K562 treated with DMSO at 1 percent for 4 hours (cell line): ENCODE results near the gene PPP3R2. TPM values are rescaled to one million over a fixed set of nuclear protein-coding genes. Genes with fewer than 3 reads are reported as not detected.

ENCODE experiments used
- total RNA-seq: library from RNA; unstranded; fragments of 300-600 nt; gene quantifications from 2 replicates; pipeline ENCODE4 v1.2.3, GENCODE V29; 2022; ENCODE audit not compliant: insufficient read depth

The PPP3R2 gene
- total RNA-seq = not detected in 2 replicates

GRCh38 chr9:101594796-101595195 is at the start of gene PPP3R2:
Gene PPP3R2 (minus strand): TSS chr9:101594969. CDS start chr9:101594921, 48 bp downstream.

Other genes with a start within 250 kb of the PPP3R2 start
- gene BAAT, start 210.0 kb downstream of the PPP3R2 start, total RNA-seq = 0.94 and 0.95 TPM in 2 replicates
- gene MRPL50, start 196.4 kb downstream of the PPP3R2 start, total RNA-seq = 7.0 and 7.7 TPM in 2 replicates
- gene ZNF189, start 196.1 kb downstream of the PPP3R2 start, total RNA-seq = 3.2 and 5.2 TPM in 2 replicates
- not detected in 2 replicates for gene ALDOB, start 159.2 kb downstream of the PPP3R2 start, total RNA-seq
- gene RNF20, start 61.1 kb downstream of the PPP3R2 start, total RNA-seq = 18.6 and 18.9 TPM in 2 replicates
- not detected in 2 replicates for gene GRIN3A, start 143.7 kb upstream of the PPP3R2 start, total RNA-seq